Endothelial cell of hepatic sinusoid (primary cell): ENCODE results near the gene MYCBP2.
"Not testable (repeated sequence)": the region's sequence is repeated elsewhere in the genome, so short reads cannot be mapped to it uniquely, and the experiment has no call there.

Source experiments
- in situ Hi-C: cut with HindIII; loops from 2 replicates; pipeline ENCODE4 v1.10.0; 2017; ENCODE audit warnings: low sequenced_read_pairs

MYCBP2 gene

GRCh38 chr13:77040835-77041234 is 286.1 kb downstream of the MYCBP2 start:
- in situ Hi-C loops: no loop called here

GRCh38 chr13:77040076-77040475 is 286.8 kb downstream of the MYCBP2 start:
- in situ Hi-C loops: no loop called here

- in situ Hi-C loops: no loop called here
These were observed 287.9 kb downstream of the MYCBP2 start for GRCh38 chr13:77038907-77039480.

GRCh38 chr13:77036279-77036678 is 290.6 kb downstream of the MYCBP2 start:
- in situ Hi-C loops: no loop called here

- in situ Hi-C loops: no loop called here
These were observed 292.0 kb downstream of the MYCBP2 start for GRCh38 chr13:77034881-77035280.

GRCh38 chr13:77033717-77034302 is 293.1 kb downstream of the MYCBP2 start:
- in situ Hi-C loops: no loop called here

GRCh38 chr13:77031656-77032243 is 295.1 kb downstream of the MYCBP2 start:
- in situ Hi-C loops: no loop called here

GRCh38 chr13:77029436-77029835 is 297.5 kb downstream of the MYCBP2 start:
- in situ Hi-C loops: no loop called here

- in situ Hi-C loops: no loop called here
These were observed 298.7 kb downstream of the MYCBP2 start for GRCh38 chr13:77028202-77028601.

- in situ Hi-C loops: no loop called here
These were observed 299.9 kb downstream of the MYCBP2 start, which contains the start of gene FBXL3 for GRCh38 chr13:77026861-77027621. Gene FBXL3 (minus strand): TSS chr13:77027159. CDS start chr13:77021860, 5,299 bp downstream.

GRCh38 chr13:77026255-77026860 is 300.5 kb downstream of the MYCBP2 start:
- in situ Hi-C loops: no loop called here

GRCh38 chr13:77022341-77022740 is 304.6 kb downstream of the MYCBP2 start:
- in situ Hi-C loops: no loop called here

GRCh38 chr13:77019756-77020155 is 307.1 kb downstream of the MYCBP2 start:
- in situ Hi-C loops: no loop called here

GRCh38 chr13:77016888-77017623 is 309.8 kb downstream of the MYCBP2 start:
- in situ Hi-C loops: no loop called here

GRCh38 chr13:77016251-77016812 is 310.6 kb downstream of the MYCBP2 start:
- in situ Hi-C loops: no loop called here

- in situ Hi-C loops: no loop called here
These were observed 311.8 kb downstream of the MYCBP2 start for GRCh38 chr13:77014906-77015685.

- in situ Hi-C loops: no loop called here
These were observed 312.9 kb downstream of the MYCBP2 start for GRCh38 chr13:77013853-77014542.

- in situ Hi-C loops: not testable (repeated sequence)
These were observed 317.2 kb downstream of the MYCBP2 start for GRCh38 chr13:77009719-77010118.

GRCh38 chr13:77009011-77009410 is 317.9 kb downstream of the MYCBP2 start:
- in situ Hi-C loops: no loop called here
